HuH-7.5 (cell line): ENCODE measurements around the gene TCERG1.
A peak's percentile ranks its signal among the peaks of the same experiment; 100 is the strongest.

Experiments
- DNase-seq: peaks from one replicate; pipeline ENCODE4 v3.0.0; 2011; ENCODE audit warnings: low spot score

TCERG1 gene

DNA sequence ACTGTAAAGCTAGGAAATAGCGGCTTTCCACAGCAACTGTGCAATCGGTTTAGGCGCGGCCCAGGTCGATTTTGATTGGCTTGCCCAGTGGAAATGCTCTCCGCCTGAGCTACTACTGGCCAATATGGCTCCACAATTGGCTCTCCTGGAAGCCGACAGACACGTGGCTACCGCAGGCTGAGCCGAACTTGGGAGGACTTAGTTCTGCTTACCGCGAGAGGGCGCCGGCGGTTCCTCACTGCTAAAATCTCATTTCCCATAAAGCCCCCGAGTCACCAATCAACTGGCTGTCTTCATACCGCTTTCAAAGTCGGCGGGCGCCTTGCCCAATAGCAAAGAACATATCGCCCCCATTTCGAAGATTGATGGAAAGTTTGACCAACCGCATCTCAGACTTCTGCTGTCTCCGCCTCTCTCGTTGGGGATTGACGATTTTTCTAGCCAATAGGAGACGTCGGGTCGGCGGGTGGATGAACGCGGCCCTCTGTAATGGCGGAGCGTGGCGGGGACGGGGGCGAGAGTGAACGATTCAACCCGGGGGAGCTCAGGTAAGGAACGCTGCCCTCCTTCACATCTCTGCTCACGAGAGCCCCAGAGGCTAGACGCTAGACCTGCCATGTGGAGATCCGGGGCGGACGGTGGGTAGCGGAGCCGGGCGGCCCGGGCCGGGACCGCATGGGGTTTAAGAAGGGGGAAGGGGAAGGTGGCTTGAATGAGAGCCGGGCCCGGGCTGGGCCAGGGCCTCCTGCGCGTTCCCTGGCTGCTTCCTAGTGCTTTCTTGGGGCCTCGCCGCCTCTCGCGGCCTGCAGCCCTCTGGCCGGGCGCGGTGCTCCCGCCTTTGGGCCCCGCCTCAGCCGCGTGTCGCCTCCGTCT, at the start of gene TCERG1:
TSS of gene TCERG1 (plus strand) at position 473 of the 873 bp plus-strand sequence. CDS start at position 490, 17 bp downstream.
- peak; percentile 65 for DNase-seq

GRCh38 chr5:146398826-146399225, 48.3 kb upstream of the TCERG1 start:
- no peak for DNase-seq

- DNase-seq, result no peak
Observed at GRCh38 chr5:146399481-146399880, 47.7 kb upstream of the TCERG1 start.

- no peak for DNase-seq
Observed at GRCh38 chr5:146400201-146400600, 46.9 kb upstream of the TCERG1 start.

DNA sequence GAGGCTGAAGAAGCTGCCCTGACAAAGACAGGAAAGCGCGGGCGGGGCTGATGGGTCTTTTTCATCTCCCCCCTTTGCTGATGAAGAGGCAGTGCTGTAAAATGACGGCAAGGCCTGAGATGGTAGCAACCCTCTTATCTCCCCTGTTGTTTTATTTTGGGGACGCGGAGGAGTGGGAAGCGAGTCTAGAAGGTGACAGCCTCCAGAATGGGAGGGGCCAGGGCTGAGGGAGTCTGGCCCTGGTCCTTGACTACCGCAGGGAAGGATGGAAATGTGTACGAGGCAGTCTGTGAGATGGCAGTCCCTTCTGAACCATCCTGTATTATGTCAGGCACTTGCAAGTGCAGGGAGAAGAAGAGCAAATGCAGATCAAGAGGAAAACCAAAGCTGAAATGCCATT, 46.1 kb upstream of the TCERG1 start:
- DNase-seq, result no peak

GRCh38 chr5:146402949-146403348, 44.2 kb upstream of the TCERG1 start:
- no peak for DNase-seq

DNA sequence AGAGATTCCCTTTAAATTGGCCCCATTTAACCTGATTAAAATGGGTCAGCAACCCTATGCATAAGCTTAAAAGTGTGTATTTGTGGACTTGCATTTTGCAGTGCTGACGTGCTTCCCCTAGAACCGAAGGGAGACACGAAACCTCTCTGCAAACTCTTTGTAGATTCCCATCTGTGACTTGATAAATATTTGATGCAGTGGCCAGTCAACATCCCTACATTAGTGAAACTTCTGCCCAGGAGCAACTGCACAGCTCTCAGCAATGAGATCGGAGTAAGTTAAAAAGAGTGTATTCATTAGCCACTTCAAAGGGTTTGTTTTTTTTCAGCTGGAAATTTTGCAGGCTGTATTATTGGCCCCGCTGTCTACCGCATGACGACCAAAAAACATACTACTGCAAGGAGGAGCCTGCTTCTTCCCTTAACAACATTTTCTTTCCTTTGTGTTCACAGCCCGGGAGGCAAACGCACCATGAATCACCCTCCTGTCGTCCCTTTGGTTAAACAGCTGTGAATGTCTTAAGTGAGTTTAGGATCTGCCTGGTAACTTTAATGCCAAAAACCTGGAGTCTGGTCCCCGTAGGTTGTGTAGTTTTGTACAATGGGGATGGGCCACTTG, 38.0 kb upstream of the TCERG1 start:
- no peak for DNase-seq

DNA sequence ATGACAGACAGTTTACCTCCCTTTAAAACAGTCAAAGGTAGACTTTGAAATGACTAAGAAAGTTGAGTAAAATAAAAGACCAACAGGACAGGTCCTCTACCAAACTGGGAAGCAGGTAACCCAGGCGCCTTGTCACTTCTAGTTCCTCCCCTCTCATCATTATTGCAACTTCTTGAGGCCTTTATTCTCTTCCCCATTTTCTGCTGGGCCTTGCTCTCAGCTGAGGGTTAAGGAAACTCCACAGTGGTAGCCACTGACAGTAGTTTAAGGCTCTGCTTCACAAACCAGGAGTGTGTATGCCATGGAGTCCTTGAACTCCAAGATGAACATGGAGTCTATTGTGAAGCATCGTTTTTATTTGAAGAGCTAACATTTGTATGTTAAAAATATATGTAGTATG, 36.9 kb upstream of the TCERG1 start:
- no peak for DNase-seq

DNA sequence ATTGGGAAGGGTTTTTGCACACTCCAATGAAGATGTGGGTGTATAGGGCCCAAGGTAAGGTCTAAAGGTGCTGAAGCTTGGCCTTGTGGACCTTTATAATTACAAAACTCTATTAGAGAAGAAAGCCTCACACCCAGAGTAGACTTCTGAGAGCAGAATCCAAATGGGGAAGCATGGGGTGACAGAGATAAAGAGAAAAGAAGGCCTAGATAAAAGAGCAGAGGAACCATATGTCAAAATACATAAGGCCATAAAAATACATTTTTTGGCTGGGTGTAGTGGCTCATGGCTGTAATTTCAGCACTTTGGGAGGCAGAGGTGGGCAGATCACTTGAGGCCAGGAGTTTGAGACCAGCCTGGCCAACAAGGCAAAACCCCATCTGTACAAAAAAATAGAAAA, 27.4 kb upstream of the TCERG1 start:
- DNase-seq, result no peak

- no peak for DNase-seq
Observed at GRCh38 chr5:146425023-146425422, 22.1 kb upstream of the TCERG1 start.

- no peak for DNase-seq
Observed at GRCh38 chr5:146426305-146426704, 20.8 kb upstream of the TCERG1 start.

DNA sequence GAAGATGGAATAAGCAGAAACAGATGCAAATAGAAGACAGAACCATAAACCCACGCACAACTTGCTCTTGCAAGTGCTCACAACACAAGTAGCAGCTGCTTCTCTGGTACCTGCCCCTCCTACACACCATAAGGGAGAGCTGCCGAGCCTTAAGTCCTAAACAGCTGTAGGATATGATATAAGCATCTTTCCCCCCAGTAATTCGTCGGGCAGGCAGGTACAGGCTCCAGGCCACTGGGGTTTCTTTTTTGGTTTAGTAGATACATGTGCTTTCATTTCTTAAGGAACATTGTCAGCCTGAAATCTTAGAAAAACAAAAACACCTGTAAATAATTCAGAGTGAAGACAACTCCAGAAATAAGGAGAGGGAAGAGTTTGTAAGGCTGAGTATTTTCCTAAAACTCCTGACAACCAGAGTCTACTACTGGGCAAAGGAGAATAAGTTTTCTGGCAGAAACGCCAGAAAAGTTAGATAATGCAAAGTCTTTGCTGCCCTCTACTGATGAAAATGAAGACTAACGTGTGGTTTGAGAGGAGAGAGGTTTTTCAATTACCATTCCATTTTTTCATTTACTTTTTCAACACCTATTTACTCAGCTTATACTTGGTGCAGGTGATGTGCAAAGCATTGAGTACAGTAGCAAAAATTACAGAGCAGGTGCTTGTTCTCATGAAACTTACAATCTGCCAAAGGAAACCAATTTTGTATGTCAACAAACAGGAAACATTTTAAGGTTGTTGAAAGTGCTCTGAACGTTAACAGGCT, 20.1 kb upstream of the TCERG1 start:
- no peak for DNase-seq

GRCh38 chr5:146427619-146427997, 19.5 kb upstream of the TCERG1 start:
- no peak for DNase-seq

DNA sequence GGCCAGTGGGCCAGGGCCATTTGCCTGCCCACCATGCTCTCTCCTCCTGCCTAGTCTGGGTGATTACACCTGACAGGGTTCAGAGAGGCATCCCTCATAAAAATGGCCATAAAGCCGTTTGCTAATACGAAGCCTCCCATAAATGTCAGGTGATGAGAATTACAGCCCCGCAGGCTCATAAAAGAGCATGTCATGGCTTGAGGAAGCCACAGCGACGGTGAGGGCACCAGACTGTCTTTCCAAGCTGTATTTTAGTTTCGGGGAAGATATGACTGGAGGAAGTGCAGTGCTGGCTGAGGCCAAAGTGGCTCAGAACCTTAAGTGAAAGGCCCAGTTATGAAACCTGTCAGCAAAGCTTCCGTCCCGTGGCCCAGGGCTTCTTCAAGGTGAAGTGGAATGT, 18.5 kb upstream of the TCERG1 start:
- no peak for DNase-seq

DNA sequence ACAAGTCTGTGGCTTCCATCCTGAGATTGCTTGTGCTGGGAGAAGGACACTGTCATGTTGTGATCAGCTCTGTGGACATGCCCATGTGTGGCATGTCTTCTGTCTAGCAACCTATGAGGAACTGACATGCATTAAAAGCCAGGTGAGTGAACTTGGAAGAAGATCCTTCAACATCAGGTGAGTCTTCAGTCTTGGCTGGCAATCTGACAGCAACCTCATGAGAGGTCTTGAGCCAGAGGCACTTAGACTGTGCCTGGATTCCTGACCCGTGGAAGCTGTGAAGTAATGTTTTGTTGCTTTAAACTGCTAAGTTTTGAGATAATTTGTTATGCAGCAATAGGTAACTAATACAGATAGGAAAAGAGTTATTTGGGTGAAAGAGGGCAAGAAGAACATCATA, 6.8 kb upstream of the TCERG1 start:
- DNase-seq, result no peak

GRCh38 chr5:146440870-146441495, 6.2 kb upstream of the TCERG1 start:
- DNase-seq, result no peak

DNA sequence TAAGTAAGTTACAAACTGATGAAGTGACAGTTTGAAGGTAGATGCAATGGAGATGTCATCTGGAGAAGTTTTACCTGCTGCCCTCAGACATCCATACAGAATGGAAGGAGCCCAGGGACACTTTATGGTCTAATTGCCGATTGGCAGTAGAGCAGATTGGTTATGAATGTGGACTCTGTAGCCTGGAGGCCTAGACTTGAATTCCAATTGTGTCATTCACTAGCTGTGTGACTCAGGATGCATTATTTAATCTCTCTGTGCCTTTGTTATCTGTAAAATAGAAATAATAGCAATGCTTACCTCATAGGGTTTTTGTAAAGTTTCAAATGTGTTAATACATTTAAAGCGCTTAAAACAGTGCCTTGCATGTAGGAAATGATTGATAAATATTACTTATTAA, 5.2 kb upstream of the TCERG1 start:
- no peak for DNase-seq

GRCh38 chr5:146447734-146448380, 724 bp downstream of the TCERG1 start:
- DNase-seq, result no peak

GRCh38 chr5:146448783-146449519, 1.8 kb downstream of the TCERG1 start:
- no peak for DNase-seq

DNA sequence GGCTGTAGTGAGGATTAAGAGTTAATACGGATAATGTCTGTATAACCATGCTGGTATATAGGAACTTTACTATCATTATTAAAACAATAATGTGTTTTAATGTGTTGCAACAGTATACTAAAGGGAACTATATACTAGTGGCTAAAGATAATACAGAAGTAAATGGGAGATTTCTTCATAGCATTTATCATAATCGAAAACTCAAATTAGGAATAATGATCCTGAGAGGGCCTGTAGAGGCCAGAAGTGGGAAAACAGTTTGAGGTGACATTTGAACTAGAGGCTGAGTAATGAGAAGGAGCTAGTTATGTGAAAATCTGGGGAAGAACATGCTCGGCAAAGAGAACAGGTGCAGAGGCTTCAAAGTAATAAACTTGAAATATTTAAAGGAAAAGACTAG, 2.9 kb downstream of the TCERG1 start:
- no peak for DNase-seq

- DNase-seq, result no peak
Observed at GRCh38 chr5:146451411-146451810, 4.3 kb downstream of the TCERG1 start.
